WTC11 (cell line): ENCODE results near the gene ADAT3. TPM values are rescaled to one million over a fixed set of nuclear protein-coding genes. Genes with fewer than 3 reads are reported as not detected.

ENCODE experiments used
- IRF2 ChIP-seq: sonication (generic); formaldehyde crosslinking; IDR thresholded peaks from 2 replicates; pipeline ENCODE4 v1.8.0; 2022; ENCODE audit warnings: low read depth, missing genetic modification reagents, borderline replicate concordance
- TCF7 ChIP-seq: sonication (generic); formaldehyde crosslinking; IDR thresholded peaks from 2 replicates; pipeline ENCODE4 v1.8.0; 2022; ENCODE audit warnings: mild to moderate bottlenecking, low read depth, missing genetic modification reagents, moderate library complexity
- total RNA-seq: library from RNA; stranded (reverse); gene quantifications from 3 replicates; pipeline ENCODE4 v1.2.3, GENCODE V29; 2021
- TF ChIP-seq, protein P1 (sequence below): fragments of 250-450 bp; sonication (Bioruptor Pico); conservative IDR thresholded peaks from 2 replicates; pipeline ENCODE4 v1.9.0; 2021; ENCODE audit warnings: mild to moderate bottlenecking
- TF ChIP-seq, protein P2 (sequence below): sonication (generic); formaldehyde crosslinking; IDR thresholded peaks from 2 replicates; pipeline ENCODE4 v1.8.1; 2022; ENCODE audit warnings: low read depth, mild to moderate bottlenecking, moderate library complexity, missing genetic modification reagents, borderline replicate concordance

Gene ADAT3
- total RNA-seq, 1 experiment from 2014 or later, result 20.3 TPM

DNA sequence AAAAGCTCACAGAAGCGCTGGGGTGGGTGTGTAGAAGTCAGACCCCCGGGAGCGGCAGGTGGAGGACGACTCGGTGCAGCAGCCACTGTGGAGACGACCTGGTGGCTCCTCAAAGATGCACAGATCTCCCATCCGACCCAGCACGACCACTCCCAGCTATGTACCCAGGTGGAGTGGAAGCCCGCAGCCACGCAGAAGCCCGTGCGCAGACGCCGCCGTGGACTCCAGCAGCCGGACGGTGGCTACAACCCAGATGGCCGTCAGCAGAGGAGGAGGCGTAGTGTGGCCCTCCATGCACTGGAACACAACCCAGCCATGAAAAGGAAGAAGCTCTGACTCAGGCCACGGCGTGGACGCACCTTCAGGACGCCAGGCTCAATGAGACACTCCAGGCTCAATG is 57.5 kb downstream of the ADAT3 start (continued):
- TF ChIP-seq, protein P1, sequence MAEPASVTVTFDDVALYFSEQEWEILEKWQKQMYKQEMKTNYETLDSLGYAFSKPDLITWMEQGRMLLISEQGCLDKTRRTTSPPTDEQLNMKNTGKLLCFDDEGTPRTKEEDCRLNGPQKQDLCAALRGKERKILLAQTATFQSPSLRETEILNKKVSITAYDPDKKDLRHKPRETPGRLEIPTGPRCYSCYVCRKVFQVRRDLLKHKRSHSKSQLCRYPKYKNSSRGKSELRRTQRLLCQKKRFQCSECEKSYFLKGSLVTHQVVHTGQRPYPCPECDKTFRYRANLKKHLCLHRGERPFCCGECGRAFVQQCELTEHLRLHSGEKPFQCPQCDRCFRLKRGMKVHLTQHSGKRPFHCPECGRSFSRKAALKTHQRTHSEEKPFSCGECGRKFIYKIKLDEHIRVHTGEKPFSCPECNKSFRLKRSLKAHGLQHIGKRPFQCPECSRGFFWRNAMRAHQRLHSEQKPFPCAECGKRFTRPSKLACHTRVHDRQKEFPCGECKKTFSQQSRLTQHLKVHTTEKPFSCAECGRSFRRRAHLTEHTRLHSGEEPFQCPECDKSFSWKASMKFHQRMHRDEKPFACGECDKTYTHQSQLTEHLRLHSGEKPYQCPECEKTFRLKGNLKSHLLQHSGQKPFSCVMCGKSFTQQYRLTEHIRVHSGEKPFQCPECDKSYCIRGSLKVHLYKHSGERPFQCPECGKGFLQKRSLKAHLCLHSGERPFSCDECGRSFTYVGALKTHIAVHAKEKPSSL (CRISPR knock-in tag), result no peak
- TF ChIP-seq TCF7 (CRISPR knock-in tag) (no peak), IRF2 (CRISPR knock-in tag) (no peak)
- TF ChIP-seq, protein P2, sequence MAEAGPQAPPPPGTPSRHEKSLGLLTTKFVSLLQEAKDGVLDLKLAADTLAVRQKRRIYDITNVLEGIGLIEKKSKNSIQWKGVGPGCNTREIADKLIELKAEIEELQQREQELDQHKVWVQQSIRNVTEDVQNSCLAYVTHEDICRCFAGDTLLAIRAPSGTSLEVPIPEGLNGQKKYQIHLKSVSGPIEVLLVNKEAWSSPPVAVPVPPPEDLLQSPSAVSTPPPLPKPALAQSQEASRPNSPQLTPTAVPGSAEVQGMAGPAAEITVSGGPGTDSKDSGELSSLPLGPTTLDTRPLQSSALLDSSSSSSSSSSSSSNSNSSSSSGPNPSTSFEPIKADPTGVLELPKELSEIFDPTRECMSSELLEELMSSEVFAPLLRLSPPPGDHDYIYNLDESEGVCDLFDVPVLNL, result no peak

Other genes with a start within 250 kb of the ADAT3 start
- 0.04 TPM in 1 of 3 replicates, not detected in the others for gene ONECUT3, start 151.9 kb upstream of the ADAT3 start, total RNA-seq
- 5.5 to 8.2 TPM (median 8.0 TPM) in 3 replicates for gene ATP8B3, start 93.1 kb upstream of the ADAT3 start, total RNA-seq
- 48.9 to 61.1 TPM (median 50.1 TPM) in 3 replicates for gene REXO1, start 56.9 kb upstream of the ADAT3 start, total RNA-seq
- gene KLF16, start 41.8 kb upstream of the ADAT3 start, total RNA-seq, result 54.4 to 64.0 TPM (median 55.4 TPM) in 3 replicates
- 55.0 to 60.7 TPM (median 57.3 TPM) in 3 replicates for gene ABHD17A, start 19.9 kb upstream of the ADAT3 start, total RNA-seq
- 81.3 to 86.1 TPM (median 86.1 TPM) in 3 replicates for gene SCAMP4, start within 50 bp of the ADAT3 start, total RNA-seq
- 102 to 126 TPM (median 107 TPM) in 3 replicates for gene CSNK1G2, start 35.8 kb downstream of the ADAT3 start, total RNA-seq
- gene BTBD2, start 110.3 kb downstream of the ADAT3 start, total RNA-seq, result 106 to 148 TPM (median 145 TPM) in 3 replicates
- 150 to 165 TPM (median 163 TPM) in 3 replicates for gene MKNK2, start 145.8 kb downstream of the ADAT3 start, total RNA-seq
- 8.1 to 9.8 TPM (median 9.6 TPM) in 3 replicates for gene MOB3A, start 190.9 kb downstream of the ADAT3 start, total RNA-seq
- 0.73 to 1.9 TPM (median 1.8 TPM) in 3 replicates for gene IZUMO4, start 191.5 kb downstream of the ADAT3 start, total RNA-seq
- gene AP3D1, start 246.2 kb downstream of the ADAT3 start, total RNA-seq, result 160 to 190 TPM (median 163 TPM) in 3 replicates